ENCODE measurements around the gene CPLANE2.
"Not testable (repeated sequence)": the region's sequence is repeated elsewhere in the genome, so short reads cannot be mapped to it uniquely, and the experiment has no call there.

Gene CPLANE2, protein sequence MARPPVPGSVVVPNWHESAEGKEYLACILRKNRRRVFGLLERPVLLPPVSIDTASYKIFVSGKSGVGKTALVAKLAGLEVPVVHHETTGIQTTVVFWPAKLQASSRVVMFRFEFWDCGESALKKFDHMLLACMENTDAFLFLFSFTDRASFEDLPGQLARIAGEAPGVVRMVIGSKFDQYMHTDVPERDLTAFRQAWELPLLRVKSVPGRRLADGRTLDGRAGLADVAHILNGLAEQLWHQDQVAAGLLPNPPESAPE

DNA sequence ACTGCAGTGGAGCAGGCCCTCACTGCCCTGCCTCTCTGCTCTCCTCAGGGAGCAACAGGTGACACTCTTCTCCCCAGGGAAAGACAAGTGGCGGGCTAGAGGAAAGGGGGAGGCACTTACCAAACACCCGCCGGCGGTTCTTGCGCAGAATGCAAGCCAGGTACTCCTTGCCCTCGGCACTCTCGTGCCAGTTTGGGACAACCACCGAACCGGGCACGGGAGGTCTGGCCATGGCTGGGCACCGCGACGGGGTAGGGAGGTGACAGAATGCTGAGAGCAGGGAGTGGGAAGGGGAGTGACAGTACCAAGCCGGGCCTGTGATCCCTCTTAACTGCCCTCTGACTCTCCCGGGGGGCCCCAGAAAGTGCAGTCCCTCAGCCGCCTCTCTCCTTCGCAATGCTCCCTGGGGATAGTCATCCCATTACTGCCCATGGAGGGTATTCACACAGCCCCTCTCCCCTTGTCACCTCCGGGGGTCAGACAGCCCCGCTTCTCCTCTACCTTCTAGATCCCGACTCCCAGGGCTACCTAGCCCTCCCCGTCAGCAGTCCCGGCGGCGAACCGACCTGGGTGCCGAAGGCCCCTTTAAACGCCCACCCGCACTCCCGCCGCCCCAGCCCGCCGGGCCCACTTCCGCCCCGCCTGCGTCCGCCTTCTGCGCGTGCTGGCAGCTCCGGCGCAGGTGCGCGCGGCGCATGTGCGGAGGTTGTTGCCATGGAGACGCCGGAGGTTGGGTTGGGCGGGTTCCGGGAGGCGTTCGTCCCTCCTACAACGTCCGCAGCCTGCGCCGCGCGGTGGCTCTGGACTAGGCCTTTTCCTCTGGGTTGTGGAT lies at the start of gene CPLANE2:
Gene CPLANE2 (minus strand): TSS at position 673 of the 832 bp plus-strand sequence. CDS start 441 bp downstream, at position 232.
- DNase-seq: peak; percentile 80

DNA sequence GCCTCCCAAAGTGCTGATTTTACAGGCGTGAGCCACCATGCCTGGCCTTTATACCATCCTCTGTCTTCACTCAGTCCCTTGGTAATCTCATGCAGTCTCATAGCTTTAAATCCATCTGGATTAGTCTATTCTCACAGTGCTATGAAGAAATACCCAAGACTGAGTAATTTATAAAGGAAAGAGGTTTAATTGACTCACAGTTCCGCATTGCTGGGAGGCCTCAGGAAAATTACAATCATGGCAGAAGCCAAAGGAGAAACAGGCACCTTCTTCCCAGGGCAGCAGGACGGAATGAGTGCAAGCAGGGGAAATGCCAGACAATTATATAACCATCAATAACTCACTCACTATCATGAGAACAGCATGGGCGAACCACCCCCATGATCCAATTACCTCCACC lies 49.1 kb upstream of the CPLANE2 start:
- no peak for DNase-seq

DNA sequence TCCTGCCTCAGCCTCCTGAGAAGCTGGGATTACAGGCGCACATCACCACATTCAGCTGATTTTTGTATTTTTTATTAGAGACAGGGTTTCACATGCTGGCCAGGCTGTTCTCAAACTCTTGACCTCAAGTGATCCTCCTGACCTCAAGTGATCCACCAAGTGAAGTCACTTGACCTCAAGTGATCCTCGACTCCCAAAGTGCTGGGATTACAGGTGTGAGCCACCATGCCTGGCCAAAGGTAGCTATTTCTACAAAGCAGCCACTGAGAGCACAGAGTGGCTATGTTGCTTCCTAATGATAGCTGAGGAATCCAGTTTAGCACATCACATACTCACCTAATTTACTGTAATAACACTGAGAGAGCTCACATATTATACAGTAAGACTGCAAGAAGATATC lies 44.8 kb upstream of the CPLANE2 start:
- DNase-seq: no peak

DNA sequence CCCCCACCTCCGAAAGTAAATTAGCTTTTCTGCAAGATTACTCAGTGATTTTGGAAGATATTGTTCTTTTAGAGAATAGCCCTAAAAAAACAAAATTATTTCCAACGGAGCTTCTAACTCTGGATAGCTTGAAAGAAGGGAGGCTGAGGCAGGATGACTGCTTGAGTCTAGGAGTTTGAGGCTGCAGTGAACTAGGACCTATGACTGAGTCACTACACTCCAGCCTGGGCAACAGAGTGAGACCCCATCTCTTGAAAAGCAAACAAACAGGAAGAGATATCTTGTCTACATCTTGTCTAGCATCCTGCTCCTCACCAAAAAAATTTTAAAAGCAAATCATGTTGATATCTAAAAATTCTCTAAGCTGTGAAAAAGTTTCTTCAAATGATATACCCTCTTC lies 42.2 kb upstream of the CPLANE2 start:
- DNase-seq: no peak

DNA sequence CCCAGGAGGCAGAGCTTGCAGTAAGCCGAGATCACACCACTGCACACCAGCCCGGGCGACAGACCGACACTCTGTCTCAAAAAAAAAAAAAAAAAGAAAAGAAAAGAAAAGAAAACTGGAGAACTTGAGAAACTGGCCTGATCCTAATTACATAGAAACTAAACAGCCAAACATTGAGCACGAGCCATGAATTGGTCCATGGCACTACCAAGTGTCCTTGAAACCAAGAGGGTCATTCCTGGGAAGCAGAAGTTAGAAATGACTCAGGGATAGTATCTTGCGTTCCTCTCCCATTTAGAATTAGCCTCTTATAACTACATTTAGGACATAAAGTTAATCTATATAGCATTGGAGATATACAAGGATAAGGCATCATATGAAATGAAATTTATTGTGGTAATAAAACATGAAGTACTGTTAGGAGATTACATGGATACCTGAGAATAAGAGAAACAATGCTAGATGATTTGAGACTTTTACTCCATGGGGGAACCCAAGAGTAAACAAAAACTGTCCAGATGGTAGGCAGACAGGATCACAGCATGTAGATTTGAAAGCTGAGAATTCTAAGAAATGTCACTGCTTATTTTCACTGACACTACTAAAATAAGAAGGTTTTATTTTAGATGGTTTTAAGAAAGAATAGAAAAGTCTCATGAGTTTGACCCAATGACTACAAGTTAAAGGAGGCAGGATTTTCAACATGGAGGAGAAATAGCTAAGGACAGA lies 39.5 kb upstream of the CPLANE2 start:
- DNase-seq: no peak

DNA sequence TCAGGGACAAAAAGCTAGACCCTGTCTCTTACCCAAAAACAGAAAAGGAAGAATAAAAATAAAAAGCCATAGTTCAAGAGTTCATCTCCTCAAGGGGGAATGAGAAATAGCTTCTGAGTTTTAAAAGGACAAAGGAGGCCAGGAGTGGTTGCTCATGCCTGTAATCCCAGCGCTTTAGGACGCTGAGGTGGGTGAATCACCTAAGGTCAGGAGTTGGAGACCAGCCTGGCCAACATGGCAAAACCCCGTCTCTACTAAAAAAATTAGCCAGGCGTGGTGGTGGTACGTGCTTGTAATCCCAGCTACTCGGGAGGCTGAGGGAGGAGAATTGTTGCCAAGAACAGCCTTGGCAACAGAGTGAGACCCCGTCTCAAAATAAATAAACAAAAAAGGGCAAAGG lies 38.6 kb upstream of the CPLANE2 start:
- no peak for DNase-seq

DNA sequence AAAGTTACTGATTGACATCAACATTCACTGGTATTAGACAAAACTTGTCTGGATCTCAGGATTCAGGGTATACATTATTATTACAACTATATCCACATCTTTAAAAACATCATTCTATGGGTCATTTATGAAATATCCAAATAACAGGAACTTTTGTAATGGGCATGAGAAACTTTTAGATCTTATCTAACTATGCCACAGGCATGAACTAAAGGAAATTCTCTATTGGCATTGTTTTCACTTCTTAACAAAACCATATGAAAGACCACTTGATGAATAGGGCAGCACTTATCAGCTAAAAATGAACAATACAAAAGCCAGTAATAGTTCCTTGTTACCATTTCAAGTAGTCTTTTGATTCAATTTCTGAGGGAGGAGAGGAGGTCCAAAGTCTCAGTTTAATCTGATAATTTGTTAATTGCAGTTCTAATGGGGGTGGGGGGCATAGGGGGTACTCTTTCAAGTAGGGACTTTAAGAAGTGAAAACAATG lies 30.8 kb upstream of the CPLANE2 start:
- peak; percentile 3 for DNase-seq

DNA sequence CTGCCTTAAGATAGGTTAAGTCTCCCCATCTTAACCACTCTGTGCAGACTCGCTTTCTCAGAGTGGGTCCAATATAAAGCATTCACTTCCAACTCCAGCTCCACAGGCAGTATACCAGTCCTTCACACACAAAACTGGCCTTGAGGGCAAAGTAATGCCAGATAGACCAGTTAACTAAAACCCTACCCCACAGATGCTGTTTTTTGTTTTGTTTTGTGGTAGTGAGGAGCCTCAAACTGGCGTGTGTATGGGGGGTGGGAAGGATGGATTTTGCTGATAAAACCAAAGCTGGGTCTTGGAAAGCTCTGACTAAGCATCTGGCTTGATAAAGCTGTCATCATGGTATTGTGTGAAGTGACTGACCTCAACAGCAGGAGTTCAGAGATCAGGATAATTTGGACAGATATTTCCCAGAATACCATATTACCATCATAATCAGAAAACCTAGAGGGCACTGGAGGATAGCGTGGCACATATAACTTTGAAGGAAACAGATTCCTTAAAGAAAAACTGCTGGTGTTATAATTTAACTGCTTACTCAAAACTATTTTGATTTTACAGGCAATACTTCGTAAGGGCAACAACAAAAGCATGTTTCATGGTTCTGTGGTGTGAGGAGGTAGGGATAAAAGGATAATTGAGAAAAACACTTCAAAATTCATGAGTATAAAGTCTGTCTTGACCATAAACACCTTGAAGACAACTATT lies 29.6 kb upstream of the CPLANE2 start:
- no peak for DNase-seq

DNA sequence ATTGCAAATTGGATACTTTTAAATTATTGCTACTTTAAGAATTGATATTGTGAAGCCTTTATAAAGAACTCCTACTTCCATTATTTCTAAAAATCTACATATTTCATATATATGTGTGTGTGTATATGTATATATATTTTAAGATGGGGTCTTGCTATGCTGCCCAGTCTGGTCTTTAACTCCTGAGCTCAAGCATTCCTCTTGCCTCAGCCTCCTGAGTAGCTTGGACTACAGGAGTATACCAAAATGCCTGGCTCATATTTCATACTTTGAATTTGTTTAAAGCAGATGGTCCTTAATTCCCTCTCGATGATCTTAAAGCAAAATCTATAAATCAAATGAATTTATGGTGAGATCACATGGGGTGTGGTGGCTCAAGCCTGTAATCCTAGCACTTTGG lies 25.1 kb upstream of the CPLANE2 start:
- no peak for DNase-seq

DNA sequence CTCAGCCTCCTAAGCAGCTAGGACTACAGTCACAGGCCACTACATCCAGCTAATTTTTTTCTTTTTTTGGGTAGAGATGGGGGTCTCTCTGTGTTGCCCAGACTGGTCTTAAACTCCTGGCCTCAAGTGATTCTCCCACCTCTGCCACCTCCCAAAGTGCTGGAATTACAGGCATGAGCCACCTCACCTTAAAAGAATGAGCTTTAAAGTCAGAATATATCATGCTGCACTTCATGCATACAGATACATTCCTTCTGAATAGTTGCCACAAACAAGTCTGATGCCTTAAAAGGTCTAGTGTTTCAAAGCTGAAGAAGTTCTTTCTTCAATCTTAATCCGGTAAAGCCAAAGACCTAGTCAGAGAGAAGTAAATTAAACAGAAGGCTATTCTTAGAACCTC lies 23.8 kb upstream of the CPLANE2 start:
- no peak for DNase-seq

DNA sequence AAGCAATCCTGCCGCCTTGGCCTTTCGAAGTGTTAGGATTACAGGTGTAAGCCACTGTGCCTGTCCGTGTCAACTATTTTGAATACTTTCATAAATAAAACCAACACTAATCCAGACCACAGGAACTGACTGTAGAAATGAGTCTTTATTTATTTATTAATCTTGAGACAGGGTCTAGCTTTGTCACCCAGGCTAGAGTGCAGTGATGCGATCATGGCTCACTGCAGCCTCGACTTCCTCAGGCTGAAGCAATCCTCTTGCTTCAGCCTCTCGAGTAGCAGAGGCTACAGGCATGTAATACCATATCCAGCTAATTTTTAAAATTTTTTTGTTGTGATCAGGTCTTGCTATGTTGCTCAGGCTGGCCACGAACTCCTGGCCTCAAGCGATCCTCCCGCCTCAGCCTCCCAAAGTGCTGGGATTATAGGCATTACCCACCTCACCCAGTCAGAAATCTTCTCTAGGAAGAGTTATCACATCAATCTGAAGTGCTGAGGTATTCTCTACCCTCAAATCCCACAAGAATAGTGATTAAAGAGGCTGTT lies 21.7 kb upstream of the CPLANE2 start:
- DNase-seq: no peak

DNA sequence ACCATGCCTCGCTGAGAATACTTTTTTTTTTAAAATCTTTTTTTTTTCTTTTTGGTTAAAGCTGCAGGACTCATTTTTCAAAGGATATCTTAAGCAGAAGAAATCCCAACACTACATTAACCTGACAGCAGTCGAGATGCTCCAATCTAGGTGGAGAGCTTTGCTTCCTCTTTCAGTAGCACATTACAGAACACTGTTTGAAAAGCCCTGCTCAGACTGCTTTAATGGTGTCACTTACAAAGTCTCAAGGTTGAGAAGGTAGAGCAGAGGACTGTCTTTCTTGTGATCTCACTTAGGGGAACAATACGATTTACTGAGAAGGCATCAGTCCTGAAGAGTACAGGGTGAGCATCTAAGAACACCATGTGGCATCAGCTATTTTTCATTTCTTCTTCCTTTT lies 21.0 kb upstream of the CPLANE2 start:
- no peak for DNase-seq

DNA sequence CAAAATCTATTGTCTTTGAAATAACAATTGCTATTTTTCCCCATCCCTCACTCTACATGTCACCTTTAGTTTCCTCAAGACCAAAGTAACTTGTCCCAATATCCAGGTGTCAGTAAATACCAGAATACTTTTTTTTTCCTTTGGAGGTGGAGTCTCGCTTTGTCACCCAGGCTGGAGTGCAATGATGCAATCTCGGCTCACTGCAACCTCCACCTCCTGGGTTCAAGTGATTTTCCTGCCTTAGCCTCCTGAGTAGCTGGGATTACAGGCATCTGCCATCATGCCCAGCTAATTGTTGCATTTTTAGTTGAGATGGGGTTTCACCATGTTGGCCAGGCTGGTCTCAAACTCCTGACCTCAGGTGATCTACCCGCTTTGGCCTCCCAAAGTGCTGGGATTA lies 20.6 kb upstream of the CPLANE2 start:
- DNase-seq: not testable (repeated sequence)

DNA sequence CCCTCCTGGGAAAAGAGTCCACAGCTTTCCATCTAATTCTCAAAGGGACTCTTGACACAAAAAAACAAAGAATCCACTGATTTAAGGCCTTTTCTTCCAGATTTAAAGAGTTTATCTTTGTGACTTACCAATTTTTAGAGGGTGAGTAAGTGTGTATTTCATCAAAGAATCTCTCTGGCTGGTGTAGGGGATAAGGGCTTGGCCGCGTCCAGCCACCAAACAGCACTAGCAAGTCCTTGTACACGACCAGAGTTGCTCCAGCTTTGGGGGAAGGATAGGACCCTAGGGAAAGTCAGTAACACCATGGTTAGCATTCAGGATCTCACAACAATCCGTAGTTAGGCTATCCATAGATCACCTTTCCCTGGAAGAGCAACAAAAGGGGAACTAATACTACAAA lies 19.5 kb upstream of the CPLANE2 start:
- DNase-seq: no peak

DNA sequence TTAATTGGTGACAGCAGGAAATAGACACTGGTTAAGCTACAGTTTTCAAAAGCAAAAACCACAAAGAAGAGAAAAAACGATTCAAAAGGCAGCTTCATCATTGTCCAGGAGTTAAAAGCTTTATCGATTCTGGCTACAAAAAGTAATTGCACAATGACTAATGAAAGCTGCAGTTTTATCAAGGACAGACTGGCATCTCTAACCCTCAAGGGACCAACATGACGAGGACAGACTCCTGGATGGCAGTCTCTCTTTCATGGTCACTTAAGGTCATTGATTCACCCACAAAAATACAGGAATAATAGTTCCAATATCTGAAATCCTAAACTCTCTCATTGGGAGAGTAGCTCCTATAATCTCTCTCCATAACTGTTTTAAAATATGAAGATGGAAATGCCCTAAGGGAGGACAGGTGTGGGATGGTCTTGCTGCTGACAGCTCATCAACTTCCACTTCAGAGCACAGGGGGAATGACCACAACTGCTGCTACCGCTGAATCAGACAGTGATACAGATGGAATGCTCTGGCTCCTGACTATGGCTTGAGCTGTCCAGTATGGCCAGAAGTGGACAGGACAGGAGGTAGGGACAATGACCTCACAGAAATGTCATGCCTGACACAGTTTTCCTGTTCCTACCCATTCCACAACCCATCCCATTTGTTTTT lies 17.4 kb upstream of the CPLANE2 start:
- DNase-seq: no peak

DNA sequence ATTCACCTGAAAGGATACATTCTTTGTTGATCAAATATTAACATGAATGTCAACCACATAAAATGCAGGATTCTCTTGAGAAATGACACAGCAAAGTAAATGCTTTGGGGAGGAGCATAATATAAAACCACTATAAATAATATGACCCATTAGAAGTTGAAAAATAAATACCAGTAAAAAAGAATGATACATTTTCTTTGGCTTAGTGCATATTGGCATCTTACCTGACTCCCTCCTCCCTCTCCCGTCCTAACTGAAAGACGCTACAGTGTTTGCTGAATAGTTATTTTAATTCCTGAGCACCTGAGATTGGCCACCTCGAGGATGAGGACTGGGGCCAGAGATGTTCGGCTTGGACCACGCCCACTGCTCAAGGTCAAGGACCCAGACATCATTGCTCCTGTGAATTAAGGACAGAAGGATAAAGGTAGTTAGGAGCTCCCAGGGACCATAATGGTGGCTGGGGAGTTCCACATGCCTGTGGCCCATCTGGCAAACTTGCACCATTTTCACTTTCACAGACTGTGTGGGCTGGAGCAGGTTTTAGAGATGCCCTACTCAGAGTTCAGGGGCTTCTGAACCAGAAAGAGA lies 16.4 kb upstream of the CPLANE2 start:
- no peak for DNase-seq

DNA sequence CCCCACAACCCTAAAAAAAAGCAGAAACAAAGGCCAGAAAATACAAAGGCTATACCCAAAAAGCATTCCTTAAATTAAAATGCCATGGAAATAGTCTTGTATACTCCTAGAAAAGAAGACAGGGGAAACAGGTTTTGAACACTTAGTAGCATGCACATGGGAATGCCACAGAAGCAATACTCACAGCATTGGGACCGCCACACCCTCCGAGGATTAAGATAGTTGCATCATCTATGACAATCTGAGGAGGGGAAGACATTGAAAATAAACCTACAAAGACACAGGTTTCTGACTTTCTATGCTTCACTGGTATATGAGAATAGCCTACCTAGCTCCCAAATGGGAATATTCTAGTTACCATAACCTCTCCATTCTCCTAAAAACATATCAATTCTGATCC lies 15.9 kb upstream of the CPLANE2 start:
- DNase-seq: no peak

DNA sequence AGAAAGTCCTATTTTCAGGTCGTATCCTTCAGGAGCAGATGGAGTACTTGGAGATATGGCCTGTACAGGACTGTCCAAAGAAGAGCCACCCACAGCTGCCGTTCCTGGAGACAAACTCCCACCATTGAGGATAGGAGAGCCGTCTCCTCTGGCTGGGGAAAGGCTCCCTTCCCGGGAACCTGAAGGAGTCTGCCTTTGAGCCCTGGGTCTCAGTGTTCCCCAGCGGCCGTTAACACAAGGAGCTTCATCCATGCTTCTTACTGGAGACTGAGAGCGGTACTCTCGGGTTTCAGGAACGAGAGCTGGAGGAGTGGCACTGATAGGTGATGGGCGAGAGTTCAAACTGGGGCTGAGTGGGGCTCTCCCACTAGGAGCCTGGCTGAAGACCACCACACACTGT lies 14.4 kb upstream of the CPLANE2 start:
- no peak for DNase-seq

DNA sequence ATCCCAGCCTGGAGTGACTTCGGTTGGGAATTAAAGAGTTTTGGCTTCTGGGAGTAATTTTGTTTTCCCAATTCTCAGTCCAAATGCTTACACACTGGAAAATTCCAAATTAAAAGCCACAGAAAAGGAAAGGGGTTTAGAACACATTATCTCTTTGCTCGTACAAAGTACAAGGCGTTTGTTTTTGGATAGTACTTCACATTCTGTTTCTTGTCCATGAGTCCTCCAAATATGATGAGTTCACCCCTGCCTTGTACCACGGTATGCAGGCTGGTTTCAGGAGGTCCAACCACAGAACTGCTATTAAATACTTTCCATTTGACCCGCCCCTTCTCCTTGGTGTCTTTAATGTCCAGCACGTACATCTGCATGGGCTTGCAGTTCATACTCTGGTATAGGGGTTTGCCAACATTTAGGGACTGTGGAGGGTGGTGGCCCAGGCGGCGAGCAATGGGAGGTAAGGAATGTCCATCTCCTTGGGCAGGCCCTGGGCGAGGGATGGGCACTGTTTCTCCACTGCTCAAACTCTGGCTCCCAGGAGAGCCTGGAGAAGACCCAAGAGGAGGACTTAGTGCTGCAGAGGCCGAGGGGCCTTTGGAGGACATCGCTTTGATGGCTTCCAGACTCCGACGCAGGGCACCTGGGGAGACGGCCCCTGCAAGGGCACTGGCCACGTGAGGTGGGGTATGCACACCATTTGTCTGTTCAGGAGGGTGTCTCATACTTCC lies 13.7 kb upstream of the CPLANE2 start:
- DNase-seq: no peak

DNA sequence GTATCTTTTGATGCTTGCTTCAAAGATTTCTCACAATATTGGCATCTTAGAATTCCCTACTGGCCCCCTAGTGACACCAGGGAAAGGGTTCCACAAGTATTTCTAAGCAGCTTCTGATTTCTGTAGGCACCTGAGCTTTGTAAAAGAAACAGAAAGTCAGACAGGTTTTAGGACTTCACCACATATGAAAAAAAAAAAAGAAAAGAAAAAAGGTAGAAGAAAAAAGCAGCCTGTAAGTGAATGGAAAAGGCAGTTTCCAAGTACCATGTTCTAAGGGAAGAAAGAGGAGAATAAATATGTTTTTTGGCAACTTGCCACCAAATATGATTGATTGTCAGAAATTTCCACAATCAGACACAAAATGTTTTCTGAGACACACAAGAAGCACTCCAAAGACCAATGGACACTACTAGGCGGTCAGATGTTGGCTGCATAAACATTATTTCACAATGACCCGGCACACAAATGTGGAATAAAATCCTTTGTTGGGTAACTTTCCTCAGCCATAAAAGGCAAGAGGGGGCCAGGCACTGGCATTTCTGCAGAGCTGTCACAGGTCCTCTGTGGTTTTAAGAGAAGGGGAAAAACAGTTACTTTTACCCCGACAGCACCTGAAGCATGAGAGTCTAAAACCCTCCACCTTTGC lies 12.7 kb upstream of the CPLANE2 start:
- peak; percentile 49 for DNase-seq

Data from GF-D8 (cell line).